Caco-2 (cell line): ENCODE measurements around the gene NPAS2. TPM values are rescaled to one million over a fixed set of nuclear protein-coding genes. Genes with fewer than 3 reads are reported as not detected.

ENCODE experiments used
- BruUV-seq: library from RNA; stranded (reverse); fragments of 400-500 nt; replicated peaks from 2 replicates; lab custom pipeline; 2021; lab: Mats Ljungman, UMichigan
- CTCF ChIA-PET: fragments of 300-600 bp; sonication (Branson Sonifier 250); formaldehyde crosslinking; loops from one replicate; lab custom pipeline; 2022; ENCODE audit warnings: antibody characterized with exemption; lab: Charles Lee
- POLR2A ChIA-PET: fragments of 300-600 bp; sonication (Branson Sonifier 250); formaldehyde crosslinking; loops from one replicate; lab custom pipeline; 2022; ENCODE audit warnings: antibody characterized with exemption; lab: Charles Lee
- DNase-seq, 2 experiments: peaks; one replicate each; pipeline versions ENCODE4 v3.0.0 to v3.0.0-alpha.2; 2020 to 2022
- H3K27me3 ChIP-seq: replicated peaks from 2 replicates; pipeline ENCODE4 v1.6.0; 2011; ENCODE audit warnings: low read length; ENCODE audit not compliant: control insufficient read depth, insufficient read depth
- H3K36me3 ChIP-seq: 2 replicates; pipeline ENCODE4 v1.5.1; 2011; ENCODE audit warnings: low read length; ENCODE audit not compliant: control insufficient read depth, insufficient read depth
- H3K4me1 ChIP-seq: fragments of 250-450 bp; sonication (Bioruptor Pico); 2 replicates; pipeline ENCODE4 v1.5.1; 2020; ENCODE audit warnings: mild to moderate bottlenecking
- H3K4me3 ChIP-seq: 2 replicates; pipeline ENCODE4 v1.5.1; 2011; ENCODE audit warnings: low read depth, mild to moderate bottlenecking, control low read depth, low read length
- H3K9me3 ChIP-seq: fragments of 250-450 bp; sonication (Bioruptor Pico); 2 replicates; pipeline ENCODE4 v1.5.1; 2020; ENCODE audit warnings: mild to moderate bottlenecking, moderate library complexity
- H3K27ac Mint-ChIP-seq: one replicate; pipeline ENCODE4 v1.8.0; 2022; ENCODE audit warnings: mixed read lengths; ENCODE audit not compliant: unreplicated experiment
- H3K27me3 Mint-ChIP-seq: one replicate; pipeline ENCODE4 v1.8.0; 2022; ENCODE audit warnings: mixed read lengths; ENCODE audit not compliant: insufficient read depth, unreplicated experiment
- H3K36me3 Mint-ChIP-seq: one replicate; pipeline ENCODE4 v1.8.0; 2022; ENCODE audit warnings: mild to moderate bottlenecking, mixed read lengths; ENCODE audit not compliant: insufficient read depth, unreplicated experiment
- H3K4me1 Mint-ChIP-seq: one replicate; pipeline ENCODE4 v1.8.0; 2022; ENCODE audit warnings: low read depth, mixed read lengths; ENCODE audit not compliant: unreplicated experiment
- H3K4me3 Mint-ChIP-seq: one replicate; pipeline ENCODE4 v1.8.0; 2022; ENCODE audit warnings: mild to moderate bottlenecking, moderate library complexity, mixed read lengths; ENCODE audit not compliant: unreplicated experiment
- H3K9me3 Mint-ChIP-seq: one replicate; pipeline ENCODE4 v1.8.0; 2022; ENCODE audit warnings: mixed read lengths; ENCODE audit not compliant: unreplicated experiment
- intact Hi-C: fragments of 100-400 bp; cut with micrococcal nuclease; formaldehyde crosslinking; loops from one replicate; pipeline ENCODE4 v1.10.0; 2022; ENCODE audit not compliant: unreplicated experiment
- total RNA-seq: library from RNA; stranded (reverse); gene quantifications from 2 replicates; pipeline ENCODE4 v1.2.3, GENCODE V29; 2022
- TF ChIP-seq, protein P1 (sequence below), 2 experiments: fragments of 200-600 bp in 1 of 2; IDR thresholded peaks; 1 replicate in 1 of 2; 2 replicates in 1 of 2; pipeline versions ENCODE4 v1.5.1 to v1.8.0; 2011 to 2022; ENCODE audit warnings: antibody characterized with exemption in 1 of 2, control low read depth in 1 of 2, inconsistent platforms in 1 of 2, low read depth in 1 of 2, low read length in 1 of 2, mild to moderate bottlenecking in 1 of 2, moderate library complexity in 1 of 2; ENCODE audit not compliant: insufficient read depth in 1 of 2, severe bottlenecking in 1 of 2, unreplicated experiment in 1 of 2

The NPAS2 gene
- total RNA-seq, 1 experiment from 2014 or later, result 2.8 TPM

DNA sequence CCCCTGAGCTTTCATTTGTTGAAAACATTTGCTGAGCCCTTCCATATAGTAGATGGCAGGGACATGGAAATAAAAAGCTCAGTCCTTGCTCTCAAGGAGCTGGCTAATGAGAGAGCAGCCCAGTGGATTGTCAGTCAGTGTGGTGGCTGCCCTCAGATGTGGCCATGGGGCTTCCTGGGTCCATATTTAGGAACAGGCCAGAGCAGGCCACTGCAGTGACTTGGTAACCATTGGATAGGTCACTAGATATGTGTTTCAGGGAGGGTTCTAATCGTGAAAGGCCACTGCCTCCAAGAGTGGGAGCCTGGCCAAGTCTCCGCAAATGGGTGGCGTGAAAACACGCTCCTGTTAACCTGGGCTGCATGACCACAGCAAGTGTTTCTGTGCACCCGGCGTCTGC, 37.4 kb downstream of the NPAS2 start:
- no peaks in the 10 kb centered on the region for H3K4me1 Mint-ChIP-seq
- TF ChIP-seq, protein P1, sequence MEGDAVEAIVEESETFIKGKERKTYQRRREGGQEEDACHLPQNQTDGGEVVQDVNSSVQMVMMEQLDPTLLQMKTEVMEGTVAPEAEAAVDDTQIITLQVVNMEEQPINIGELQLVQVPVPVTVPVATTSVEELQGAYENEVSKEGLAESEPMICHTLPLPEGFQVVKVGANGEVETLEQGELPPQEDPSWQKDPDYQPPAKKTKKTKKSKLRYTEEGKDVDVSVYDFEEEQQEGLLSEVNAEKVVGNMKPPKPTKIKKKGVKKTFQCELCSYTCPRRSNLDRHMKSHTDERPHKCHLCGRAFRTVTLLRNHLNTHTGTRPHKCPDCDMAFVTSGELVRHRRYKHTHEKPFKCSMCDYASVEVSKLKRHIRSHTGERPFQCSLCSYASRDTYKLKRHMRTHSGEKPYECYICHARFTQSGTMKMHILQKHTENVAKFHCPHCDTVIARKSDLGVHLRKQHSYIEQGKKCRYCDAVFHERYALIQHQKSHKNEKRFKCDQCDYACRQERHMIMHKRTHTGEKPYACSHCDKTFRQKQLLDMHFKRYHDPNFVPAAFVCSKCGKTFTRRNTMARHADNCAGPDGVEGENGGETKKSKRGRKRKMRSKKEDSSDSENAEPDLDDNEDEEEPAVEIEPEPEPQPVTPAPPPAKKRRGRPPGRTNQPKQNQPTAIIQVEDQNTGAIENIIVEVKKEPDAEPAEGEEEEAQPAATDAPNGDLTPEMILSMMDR (IDR thresholded peaks at IDR 0.05; ENCODE audit: insufficient read depth in 1 of 2, low read depth in 1 of 2, low read length in 1 of 2, severe bottlenecking in 1 of 2, unreplicated experiment in 1 of 2), result no peak
- no peaks in the 10 kb centered on the region for H3K27me3 Mint-ChIP-seq
- no peak for DNase-seq
- H3K36me3 Mint-ChIP-seq, result no peaks in the 10 kb centered on the region
- Histone ChIP-seq H3K4me3 (no peak overlapping the region), H3K36me3 (no peaks in the 10 kb centered on the region), H3K4me1 (no peaks in the 10 kb centered on the region), H3K27me3 (no peaks in the 10 kb centered on the region), H3K9me3 (no peaks in the 10 kb centered on the region)
- H3K27ac Mint-ChIP-seq, result no peak overlapping the region
- no TSS peak for BruUV-seq
- ChIA-PET POLR2A (no interaction called here), CTCF (no interaction called here)
- H3K4me3 Mint-ChIP-seq, result no peak overlapping the region
- H3K9me3 Mint-ChIP-seq, result no peaks in the 10 kb centered on the region
- intact Hi-C loops, result no loop called here

DNA sequence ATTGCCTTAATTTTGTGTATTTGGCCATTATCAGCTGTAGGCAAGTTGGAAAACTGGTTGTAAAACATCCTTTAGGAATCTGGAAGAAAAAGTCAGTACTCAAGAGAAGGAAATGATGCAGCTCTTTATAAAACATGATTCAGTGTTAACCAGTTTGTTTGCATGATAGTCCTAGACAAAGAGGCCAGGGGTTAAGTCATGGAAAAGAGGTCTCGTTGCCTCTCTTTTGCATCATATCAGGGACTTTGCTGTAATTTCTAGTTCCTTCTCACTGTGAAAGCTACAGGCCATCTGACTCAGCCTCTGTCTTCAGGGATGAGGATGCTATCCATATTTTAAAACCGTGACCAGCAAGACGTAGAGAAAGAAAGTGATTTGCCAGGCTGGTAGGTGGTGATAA, 38.0 kb downstream of the NPAS2 start:
- H3K4me1 ChIP-seq, result no peaks in the 10 kb centered on the region
- DNase-seq, result no peak
- intact Hi-C loops, result no loop called here

DNA sequence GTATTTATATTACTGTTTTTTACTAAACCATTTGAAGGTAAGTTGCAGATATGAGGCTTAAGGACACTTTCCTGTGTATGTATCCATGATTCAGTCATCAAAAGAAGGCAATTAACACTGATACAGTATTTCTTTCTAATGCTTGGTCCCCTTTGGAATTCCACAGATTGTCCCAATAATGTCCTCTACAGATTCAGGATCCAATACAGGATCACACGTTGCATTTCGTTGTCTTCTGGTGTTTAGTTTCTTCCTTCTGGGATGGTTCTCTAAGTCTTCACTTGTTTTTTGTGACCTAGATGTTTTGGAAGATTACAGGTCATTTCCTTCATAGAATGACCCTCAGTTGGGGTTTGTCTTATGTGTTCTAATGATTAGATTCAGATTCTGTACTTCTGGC, 40.0 kb downstream of the NPAS2 start:
- no peak overlapping the region for H3K27ac Mint-ChIP-seq
- H3K4me3 Mint-ChIP-seq, result no peak overlapping the region
- no peak overlapping the region for H3K4me3 ChIP-seq
- ChIA-PET CTCF (no interaction called here), POLR2A (no interaction called here)
- H3K4me1 ChIP-seq, result no peaks in the 10 kb centered on the region
- TF ChIP-seq, protein P1 (IDR thresholded peaks at IDR 0.05; ENCODE audit: insufficient read depth in 1 of 2, low read depth in 1 of 2, low read length in 1 of 2, severe bottlenecking in 1 of 2, unreplicated experiment in 1 of 2), result no peak
- BruUV-seq, result no TSS peak
- no peaks in the 10 kb centered on the region for H3K36me3 ChIP-seq
- H3K36me3 Mint-ChIP-seq, result no peaks in the 10 kb centered on the region
- H3K4me1 Mint-ChIP-seq, result no peaks in the 10 kb centered on the region
- DNase-seq, result no peak
- no peaks in the 10 kb centered on the region for H3K9me3 Mint-ChIP-seq
- H3K27me3 Mint-ChIP-seq, result no peaks in the 10 kb centered on the region
- H3K27me3 ChIP-seq, result no peaks in the 10 kb centered on the region
- no peaks in the 10 kb centered on the region for H3K9me3 ChIP-seq
- intact Hi-C loops, result no loop called here

More for the DNA sequence above, 38.0 kb downstream of the NPAS2 start:
- no peak overlapping the region for H3K4me3 ChIP-seq
- no peaks in the 10 kb centered on the region for H3K27me3 Mint-ChIP-seq
- CTCF ChIA-PET, result no interaction called here
- no peaks in the 10 kb centered on the region for H3K36me3 ChIP-seq
- H3K27me3 ChIP-seq, result no peaks in the 10 kb centered on the region
- no peaks in the 10 kb centered on the region for H3K9me3 ChIP-seq
- TF ChIP-seq, protein P1 (IDR thresholded peaks at IDR 0.05; ENCODE audit: insufficient read depth in 1 of 2, low read depth in 1 of 2, low read length in 1 of 2, severe bottlenecking in 1 of 2, unreplicated experiment in 1 of 2), result no peak
- H3K4me1 Mint-ChIP-seq, result no peaks in the 10 kb centered on the region
- H3K36me3 Mint-ChIP-seq, result no peaks in the 10 kb centered on the region
- H3K4me3 Mint-ChIP-seq, result no peak overlapping the region
- H3K9me3 Mint-ChIP-seq, result no peaks in the 10 kb centered on the region
- no TSS peak for BruUV-seq
- no peak overlapping the region for H3K27ac Mint-ChIP-seq
- POLR2A ChIA-PET, result no interaction called here
